HG03520 (cell line): Measurements from ENCODE around the gene SFRP4.
"Not testable (repeated sequence)": the region's sequence is repeated elsewhere in the genome, so short reads cannot be mapped to it uniquely, and the experiment has no call there.

ENCODE experiments used
- ATAC-seq: cut with Tn5 transposase; IDR thresholded peaks from one replicate; pipeline ENCODE4 v1.9.1; 2021; ENCODE audit warnings: mild to moderate bottlenecking, moderate library complexity; ENCODE audit not compliant: unreplicated experiment

SFRP4 gene

GRCh38 chr7:37916673-37917660 is at the start of gene SFRP4:
Gene SFRP4, minus strand, starts transcription at chr7:37916817. Its CDS starts 280 bp downstream, at chr7:37916537.
- ATAC-seq, result peak; percentile 43

- ATAC-seq, result no peak
Observed at GRCh38 chr7:37964196-37964595, 47.6 kb upstream of the SFRP4 start.

- ATAC-seq, result no peak
Observed at GRCh38 chr7:37961251-37961650, 44.6 kb upstream of the SFRP4 start.

GRCh38 chr7:37960483-37960882 is 43.9 kb upstream of the SFRP4 start:
- ATAC-seq, result no peak

- no peak for ATAC-seq
Observed at GRCh38 chr7:37957221-37957970, 40.8 kb upstream of the SFRP4 start.

GRCh38 chr7:37956791-37957190 is 40.2 kb upstream of the SFRP4 start:
- no peak for ATAC-seq

- ATAC-seq, result not testable (repeated sequence)
Observed at GRCh38 chr7:37954217-37954616, 37.6 kb upstream of the SFRP4 start.

- no peak for ATAC-seq
Observed at GRCh38 chr7:37952240-37952639, 35.6 kb upstream of the SFRP4 start.

GRCh38 chr7:37947941-37948210 is 31.3 kb upstream of the SFRP4 start:
- no peak for ATAC-seq

- no peak for ATAC-seq
Observed at GRCh38 chr7:37947138-37947940, 30.7 kb upstream of the SFRP4 start.

GRCh38 chr7:37945336-37945735 is 28.7 kb upstream of the SFRP4 start:
- no peak for ATAC-seq

- ATAC-seq, result no peak
Observed at GRCh38 chr7:37944737-37945054, 28.1 kb upstream of the SFRP4 start.

- ATAC-seq, result no peak
Observed at GRCh38 chr7:37943905-37944736, 27.5 kb upstream of the SFRP4 start.

GRCh38 chr7:37942934-37943610 is 26.5 kb upstream of the SFRP4 start:
- ATAC-seq, result no peak

- no peak for ATAC-seq
Observed at GRCh38 chr7:37933018-37933566, 16.5 kb upstream of the SFRP4 start.

- no peak for ATAC-seq
Observed at GRCh38 chr7:37932543-37932942, 15.9 kb upstream of the SFRP4 start.

- no peak for ATAC-seq
Observed at GRCh38 chr7:37930226-37930948, 13.8 kb upstream of the SFRP4 start.

GRCh38 chr7:37928878-37929277 is 12.3 kb upstream of the SFRP4 start:
- ATAC-seq, result no peak
